HEK293T (cell line): ENCODE data around the gene MIB2.

Source experiments
- CTCF ChIA-PET: fragments of 350-600 bp; formaldehyde crosslinking; extraction: SDS; loops from one replicate; lab custom pipeline; 2021; ENCODE audit warnings: antibody characterized with exemption, inconsistent platforms; lab: Yijun Ruan, JAX
- POLR2A ChIA-PET: fragments of 350-600 bp; formaldehyde crosslinking; extraction: SDS; loops from one replicate; lab custom pipeline; 2020; ENCODE audit warnings: antibody characterized with exemption, inconsistent platforms; lab: Yijun Ruan, JAX
- DNase-seq: peaks from one replicate; pipeline ENCODE4 v3.0.0; 2012; ENCODE audit warnings: mixed read lengths; ENCODE audit errors: extremely low spot score
- ARNT ChIP-seq: fragments of 450-650 bp; IDR thresholded peaks from 2 replicates; pipeline ENCODE4 v1.6.1; 2017; ENCODE audit warnings: mild to moderate bottlenecking
- BHLHE40 ChIP-seq: fragments of 450-650 bp; IDR thresholded peaks from 2 replicates; pipeline ENCODE4 v1.6.1; 2016; ENCODE audit warnings: mild to moderate bottlenecking, moderate library complexity, borderline replicate concordance
- CTBP1 ChIP-seq: fragments of 450-650 bp; IDR thresholded peaks from 2 replicates; pipeline ENCODE4 v1.6.1; 2016; ENCODE audit warnings: borderline replicate concordance
- ELF4 ChIP-seq: fragments of 450-650 bp; IDR thresholded peaks from 2 replicates; pipeline ENCODE4 v1.6.1; 2017; ENCODE audit warnings: antibody characterized with exemption
- FOXA1 ChIP-seq: fragments of 450-650 bp; IDR thresholded peaks from 2 replicates; pipeline ENCODE4 v1.6.1; 2016; ENCODE audit warnings: mild to moderate bottlenecking
- FOXK2 ChIP-seq: fragments of 450-650 bp; IDR thresholded peaks from 2 replicates; pipeline ENCODE4 v1.6.1; 2016; ENCODE audit warnings: mild to moderate bottlenecking
- FOXM1 ChIP-seq: fragments of 450-650 bp; IDR thresholded peaks from 2 replicates; pipeline ENCODE4 v1.6.1; 2017; ENCODE audit warnings: mild to moderate bottlenecking, borderline replicate concordance
- HDGF ChIP-seq: fragments of 450-650 bp; IDR thresholded peaks from 2 replicates; pipeline ENCODE4 v1.6.1; 2017; ENCODE audit warnings: antibody characterized with exemption, borderline replicate concordance
- L3MBTL2 ChIP-seq: fragments of 450-650 bp; conservative IDR thresholded peaks from 2 replicates; pipeline ENCODE4 v1.6.1; 2016; ENCODE audit warnings: mild to moderate bottlenecking
- LEF1 ChIP-seq: fragments of 450-650 bp; IDR thresholded peaks from 2 replicates; pipeline ENCODE4 v1.6.1; 2017; ENCODE audit warnings: mild to moderate bottlenecking, borderline replicate concordance
- NFRKB ChIP-seq: fragments of 450-650 bp; IDR thresholded peaks from 2 replicates; pipeline ENCODE4 v1.6.1; 2016; ENCODE audit warnings: mild to moderate bottlenecking, moderate library complexity
- PKNOX1 ChIP-seq: fragments of 450-650 bp; IDR thresholded peaks from 2 replicates; pipeline ENCODE4 v1.6.1; 2016
- SP1 ChIP-seq: fragments of 450-650 bp; IDR thresholded peaks from 2 replicates; pipeline ENCODE4 v1.6.1; 2017
- SUZ12 ChIP-seq: fragments of 450-650 bp; IDR thresholded peaks from 2 replicates; pipeline ENCODE4 v1.6.1; 2016; ENCODE audit warnings: mild to moderate bottlenecking
- TARDBP ChIP-seq: fragments of 450-650 bp; IDR thresholded peaks from 2 replicates; pipeline ENCODE4 v1.6.1; 2016
- ZNF384 ChIP-seq: fragments of 450-650 bp; IDR thresholded peaks from 2 replicates; pipeline ENCODE4 v1.6.1; 2016

MIB2 gene

DNA sequence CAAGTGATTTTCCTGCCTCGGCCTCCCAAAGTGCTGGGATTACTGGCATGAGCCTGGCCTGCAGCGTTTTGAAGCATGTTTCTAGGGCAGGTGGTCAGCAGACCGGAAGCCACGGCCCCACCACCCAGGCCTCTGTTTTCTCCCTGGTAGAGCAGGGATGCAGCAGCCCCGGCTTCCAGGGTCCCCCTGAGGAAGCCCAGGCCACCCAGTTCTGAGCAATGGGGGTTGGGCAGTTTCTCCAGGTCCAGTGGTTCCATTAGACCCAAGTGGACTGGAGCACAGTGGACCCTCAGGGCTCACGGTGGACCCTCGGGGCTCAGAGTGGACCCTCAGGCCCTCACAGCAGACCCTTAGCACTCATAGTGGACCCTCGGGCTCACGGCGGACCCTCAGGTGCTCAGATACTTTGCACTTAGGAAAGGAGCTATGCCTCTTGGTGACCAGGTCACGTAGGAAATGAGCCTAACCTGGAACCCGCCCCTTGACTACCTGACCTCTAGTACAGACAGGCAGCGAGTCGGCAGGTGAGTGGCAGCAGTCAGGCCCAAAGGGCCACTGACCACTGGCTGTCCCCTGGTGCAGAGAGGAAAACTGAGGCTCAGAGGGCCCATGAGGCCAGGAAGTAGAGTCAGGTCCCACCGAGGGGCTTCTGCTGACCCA lies 10.8 kb upstream of the MIB2 start:
- ChIA-PET CTCF (interaction anchor here (0.6 kb wide), 1 partner anchor 19 kb away, joined by 3 read pairs; no protein-coding TSS in a partner anchor), POLR2A (interaction anchor here (5.4 kb wide), 1 partner anchor 10 kb away, joined by 33 read pairs; the partner anchor contains the start of gene MIB2)
- TF ChIP-seq BHLHE40 = no peak
- TF ChIP-seq NFRKB = no peak
- no peak for TF ChIP-seq LEF1
- TF ChIP-seq FOXM1 = no peak
- TF ChIP-seq L3MBTL2 = no peak
- TF ChIP-seq HDGF = no peak
- no peak for TF ChIP-seq ZNF384
- TF ChIP-seq PKNOX1 = no peak
- TF ChIP-seq TARDBP = no peak
- no peak for DNase-seq

DNA sequence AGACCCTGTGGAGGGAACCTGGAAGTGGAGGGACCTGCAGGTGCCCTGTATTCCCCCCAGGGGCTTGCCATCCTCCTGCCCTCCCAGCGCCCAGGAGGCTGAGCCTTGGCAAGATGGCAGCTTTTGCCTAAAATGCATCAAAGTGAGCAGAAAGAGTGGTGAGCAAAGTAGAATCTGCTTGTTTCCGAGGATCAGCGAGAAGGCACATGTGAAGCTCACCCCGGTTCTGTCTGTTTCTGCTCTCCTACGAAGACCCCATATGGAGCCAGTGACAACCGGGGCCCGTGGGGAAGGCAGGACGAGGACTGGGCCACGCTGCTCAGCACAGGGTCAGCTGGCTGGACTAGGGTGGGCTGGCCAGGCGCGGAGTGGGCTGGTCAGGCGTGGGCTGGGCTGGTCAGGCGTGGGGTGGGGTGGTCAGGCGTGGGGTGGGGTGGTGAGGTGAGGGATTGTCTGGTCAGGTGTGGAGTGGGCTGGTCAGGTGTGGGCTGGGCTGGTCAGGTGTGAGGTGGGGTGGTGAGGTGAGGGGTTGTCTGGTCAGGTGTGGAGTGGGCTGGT lies 10.2 kb upstream of the MIB2 start:
- CTCF ChIA-PET = interaction anchor here (0.6 kb wide), 1 partner anchor 20 kb away, joined by 3 read pairs; no protein-coding TSS in a partner anchor
- TF ChIP-seq PKNOX1 (no peak), L3MBTL2 (no peak), FOXK2 (no peak), TARDBP (no peak), ARNT (no peak), SP1 (no peak), FOXA1 (no peak), NFRKB (no peak), HDGF (no peak), ELF4 (no peak), CTBP1 (no peak), FOXM1 (no peak)
- POLR2A ChIA-PET = interaction anchor here (5.4 kb wide), 1 partner anchor 10 kb away, joined by 33 read pairs; the partner anchor contains the start of gene MIB2
- no peak for DNase-seq

DNA sequence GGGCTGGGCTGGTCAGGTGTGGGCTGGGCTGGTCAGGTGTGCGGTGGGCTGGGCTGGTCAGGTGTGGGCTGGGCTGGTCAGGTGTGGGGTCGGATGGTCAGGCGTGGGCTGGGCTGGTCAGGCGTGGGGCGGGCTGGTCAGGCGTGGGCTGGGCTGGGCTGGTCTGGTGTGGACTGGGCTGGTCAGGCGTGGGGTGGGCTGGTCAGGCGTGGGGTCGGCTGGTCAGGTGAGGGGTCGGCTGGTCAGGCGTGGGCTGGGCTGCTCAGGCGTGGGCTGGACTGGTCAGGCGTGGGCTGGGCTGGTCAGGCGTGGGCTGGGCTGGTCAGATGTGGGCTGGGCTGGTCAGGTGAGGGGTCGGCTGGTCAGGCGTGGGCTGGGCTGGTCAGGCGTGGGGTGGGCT lies 9.6 kb upstream of the MIB2 start:
- no peak for TF ChIP-seq HDGF
- TF ChIP-seq ARNT = no peak
- TF ChIP-seq FOXK2 = no peak
- no peak for TF ChIP-seq LEF1
- TF ChIP-seq ELF4 = no peak
- no peak for TF ChIP-seq PKNOX1
- no peak for TF ChIP-seq BHLHE40
- TF ChIP-seq L3MBTL2 = no peak
- no peak for TF ChIP-seq TARDBP
- TF ChIP-seq SUZ12 = no peak
- TF ChIP-seq CTBP1 = no peak
- no peak for TF ChIP-seq FOXM1
- ChIA-PET CTCF (no interaction called here), POLR2A (no interaction called here)
- DNase-seq = no peak

- TF ChIP-seq FOXK2 (no peak), ELF4 (no peak), FOXA1 (no peak), HDGF (no peak)
- ChIA-PET CTCF (no interaction called here), POLR2A (interaction anchor here (1.2 kb wide), 1 partner anchor 9 kb away, joined by 6 read pairs; the partner anchor contains the start of gene MIB2)
- no peak for DNase-seq
Observed at GRCh38 chr1:1606232-1606631, 9.1 kb upstream of the MIB2 start.

GRCh38 chr1:1609822-1610485 lies 5.3 kb upstream of the MIB2 start:
- CTCF ChIA-PET = no interaction called here
- POLR2A ChIA-PET = interaction anchor here (1.2 kb wide), 1 partner anchor 8 kb away, joined by 3 read pairs; no protein-coding TSS in a partner anchor

More at GRCh38 chr1:1609822-1610485, 5.3 kb upstream of the MIB2 start:
- TF ChIP-seq LEF1 (no peak), NFRKB (no peak), TARDBP (no peak), SUZ12 (no peak), FOXK2 (no peak), HDGF (no peak), ARNT (no peak), ZNF384 (no peak), FOXA1 (no peak), L3MBTL2 (no peak), ELF4 (no peak), PKNOX1 (no peak), FOXM1 (no peak), SP1 (no peak), BHLHE40 (no peak), CTBP1 (no peak)
- no peak for DNase-seq
